GM12873 (cell line): ENCODE measurements around the gene CD79A.

Source experiments
- TF ChIP-seq, protein P1 (sequence below): IDR thresholded peaks from 2 replicates; pipeline ENCODE4 v1.5.1; 2012; ENCODE audit warnings: low read depth, mild to moderate bottlenecking, moderate library complexity, low read length, control low read depth; ENCODE audit not compliant: insufficient read depth; ENCODE audit errors: missing control alignments

CD79A gene

DNA sequence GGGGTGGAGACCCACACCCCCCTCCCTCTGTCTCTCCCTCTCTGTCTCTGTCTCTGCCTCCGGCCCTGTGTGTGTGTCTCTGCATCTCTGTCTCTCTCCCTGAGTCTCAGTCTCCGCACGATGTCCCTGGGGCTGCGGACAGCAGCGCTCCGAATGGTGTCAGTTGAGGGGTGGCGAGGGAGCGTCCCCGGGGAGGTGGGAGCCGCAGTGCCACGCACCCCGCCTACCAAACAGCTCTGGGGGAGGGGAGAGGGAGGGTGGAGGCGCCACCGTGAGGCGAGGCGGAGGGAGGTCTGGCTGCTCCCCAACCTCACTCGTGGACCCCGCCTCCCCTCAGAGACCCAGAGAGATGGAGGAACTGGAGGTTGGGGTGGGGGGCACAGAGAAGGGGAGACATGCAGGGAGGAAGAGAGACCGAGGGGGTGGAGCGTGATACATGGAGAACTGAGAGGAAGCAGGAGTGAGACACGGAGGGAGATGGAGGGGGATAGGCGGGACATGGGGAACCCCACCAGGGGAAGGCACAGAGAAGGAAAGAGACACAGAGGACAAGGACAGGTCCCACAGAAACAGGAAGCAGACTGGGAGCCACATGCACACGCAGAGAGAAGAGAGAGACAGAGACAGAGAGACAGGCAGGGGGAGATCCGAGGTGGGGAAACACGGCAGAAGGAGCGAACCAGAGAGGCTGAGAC lies 44.0 kb downstream of the CD79A start:
- TF ChIP-seq, protein P1, sequence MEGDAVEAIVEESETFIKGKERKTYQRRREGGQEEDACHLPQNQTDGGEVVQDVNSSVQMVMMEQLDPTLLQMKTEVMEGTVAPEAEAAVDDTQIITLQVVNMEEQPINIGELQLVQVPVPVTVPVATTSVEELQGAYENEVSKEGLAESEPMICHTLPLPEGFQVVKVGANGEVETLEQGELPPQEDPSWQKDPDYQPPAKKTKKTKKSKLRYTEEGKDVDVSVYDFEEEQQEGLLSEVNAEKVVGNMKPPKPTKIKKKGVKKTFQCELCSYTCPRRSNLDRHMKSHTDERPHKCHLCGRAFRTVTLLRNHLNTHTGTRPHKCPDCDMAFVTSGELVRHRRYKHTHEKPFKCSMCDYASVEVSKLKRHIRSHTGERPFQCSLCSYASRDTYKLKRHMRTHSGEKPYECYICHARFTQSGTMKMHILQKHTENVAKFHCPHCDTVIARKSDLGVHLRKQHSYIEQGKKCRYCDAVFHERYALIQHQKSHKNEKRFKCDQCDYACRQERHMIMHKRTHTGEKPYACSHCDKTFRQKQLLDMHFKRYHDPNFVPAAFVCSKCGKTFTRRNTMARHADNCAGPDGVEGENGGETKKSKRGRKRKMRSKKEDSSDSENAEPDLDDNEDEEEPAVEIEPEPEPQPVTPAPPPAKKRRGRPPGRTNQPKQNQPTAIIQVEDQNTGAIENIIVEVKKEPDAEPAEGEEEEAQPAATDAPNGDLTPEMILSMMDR = no peak

- TF ChIP-seq, protein P1 = no peak
These were observed 44.8 kb downstream of the CD79A start for GRCh38 chr19:41921577-41922576.

GRCh38 chr19:41922585-41922984 lies 45.5 kb downstream of the CD79A start:
- TF ChIP-seq, protein P1 = no peak

GRCh38 chr19:41923045-41923788 lies 46.1 kb downstream of the CD79A start:
- TF ChIP-seq, protein P1 = no peak

GRCh38 chr19:41924151-41925145 lies 47.4 kb downstream of the CD79A start:
- TF ChIP-seq, protein P1 = no peak

- TF ChIP-seq, protein P1 = no peak
These were observed 48.3 kb downstream of the CD79A start for GRCh38 chr19:41925208-41926003.
